HepG2 (cell line): ENCODE measurements around the gene POU6F1. TPM values are rescaled to one million over a fixed set of nuclear protein-coding genes. Genes with fewer than 3 reads are reported as not detected.
A peak's percentile ranks its signal among the peaks of the same experiment; 100 is the strongest.

Experiments used
- ATAC-seq: fragments of 200-7000 bp; cut with Tn5 transposase; 3 replicates; pipeline ENCODE4 v1.9.1; 2020; ENCODE audit warnings: mild to moderate bottlenecking, moderate library complexity
- BruUV-seq: library from RNA; stranded (reverse); fragments of 400-500 nt; replicated peaks from 2 replicates; lab custom pipeline; 2021; lab: Mats Ljungman, UMichigan
- CTCF ChIA-PET: fragments of 300-600 bp; formaldehyde crosslinking; extraction: SDS; loops from one replicate; lab custom pipeline; 2021; ENCODE audit warnings: low total read pairs, inconsistent platforms, low intra/inter-chr PET ratio; lab: Yijun Ruan, JAX
- POLR2A ChIA-PET: fragments of 350-600 bp; sonication (Branson Sonifier 250); formaldehyde crosslinking; loops from one replicate; lab custom pipeline; 2020; ENCODE audit warnings: antibody characterized with exemption, inconsistent platforms; lab: Yijun Ruan, JAX
- DNase-seq: peaks from one replicate; pipeline ENCODE4 v3.0.0-alpha.2; 2015; ENCODE audit warnings: low spot score
- FAIRE-seq: peaks from 3 replicates; lab custom pipeline; 2011; peaks lifted over from hg19 to GRCh38; lab: Jason Lieb, UNC
- H2AFZ ChIP-seq: one replicate; pipeline ENCODE4 v1.6.1; 2011; ENCODE audit warnings: low read length, inconsistent platforms
- H3K27ac ChIP-seq: fragments of 300-600 bp; 3 replicates; pipeline ENCODE4 v1.8.0; 2011; ENCODE audit warnings: mixed run types, mild to moderate bottlenecking, mixed read lengths, low read length, inconsistent platforms; ENCODE audit not compliant: insufficient read depth; ENCODE audit errors: extremely low read length
- H3K27me3 ChIP-seq, 2 experiments: fragments of 200-600 bp in 1 of 2; 2 replicates in 1 of 2; 3 replicates in 1 of 2; pipeline versions ENCODE4 v1.6.0 to v1.8.0; 2011; ENCODE audit warnings: low read length in 2 of 2, mild to moderate bottlenecking in 2 of 2, moderate library complexity in 2 of 2, inconsistent platforms in 1 of 2; ENCODE audit not compliant: insufficient read depth in 2 of 2, control insufficient read depth in 1 of 2
- H3K36me3 ChIP-seq, 2 experiments: fragments of 200-600 bp in 1 of 2; replicated peaks in 1 of 2; 2 replicates in 1 of 2; 3 replicates in 1 of 2; pipeline versions ENCODE4 v1.5.1 to v1.8.0; 2011; ENCODE audit warnings: low read length in 2 of 2, inconsistent platforms in 1 of 2; ENCODE audit not compliant: insufficient read depth in 2 of 2, control insufficient read depth in 1 of 2
- H3K4me1 ChIP-seq: 2 replicates; pipeline ENCODE4 v1.5.1; 2012; ENCODE audit warnings: low read length, inconsistent platforms; ENCODE audit not compliant: insufficient read depth
- H3K4me2 ChIP-seq: 2 replicates; pipeline ENCODE4 v1.6.0; 2011; ENCODE audit warnings: low read depth, low read length, inconsistent platforms
- H3K4me3 ChIP-seq, 3 experiments: fragments of 200-600 bp in 1 of 3; sonication (generic), shearing (Covaris generic) in 1 of 3; replicated peaks in 1 of 3; 2 replicates each; pipeline ENCODE4 v1.5.1; 2011 to 2016; ENCODE audit warnings: low read length in 3 of 3, inconsistent platforms in 2 of 3, low read depth in 2 of 3, mild to moderate bottlenecking in 2 of 3, control low read depth in 1 of 3, mixed read lengths in 1 of 3; ENCODE audit not compliant: insufficient read depth in 1 of 3
- H3K79me2 ChIP-seq: one replicate; pipeline ENCODE4 v1.6.1; 2011; ENCODE audit warnings: low read length, inconsistent platforms; ENCODE audit not compliant: insufficient read depth
- H3K9ac ChIP-seq: 2 replicates; pipeline ENCODE4 v1.6.0; 2011; ENCODE audit warnings: mild to moderate bottlenecking, low read depth, low read length, inconsistent platforms; ENCODE audit not compliant: insufficient read depth
- H3K9me3 ChIP-seq: 2 replicates; pipeline ENCODE4 v1.5.1; 2012; ENCODE audit warnings: mild to moderate bottlenecking, low read length
- H4K20me1 ChIP-seq: 2 replicates; pipeline ENCODE4 v1.6.0; 2011; ENCODE audit warnings: inconsistent platforms, mild to moderate bottlenecking, low read length, moderate library complexity; ENCODE audit not compliant: insufficient read depth
- FOSL2 ChIP-seq: sonication (generic); formaldehyde crosslinking; IDR thresholded peaks from 2 replicates; pipeline ENCODE4 v1.4.0; 2020; ENCODE audit warnings: missing genetic modification reagents
- HIVEP1 ChIP-seq: sonication (generic); formaldehyde crosslinking; IDR thresholded peaks from 2 replicates; pipeline ENCODE4 v1.4.0; 2020; ENCODE audit warnings: mild to moderate bottlenecking, missing genetic modification reagents
- HMGXB4 ChIP-seq, 2 experiments: sonication (generic) in 1 of 2; formaldehyde crosslinking in 1 of 2; IDR thresholded peaks; 2 replicates each; pipeline versions ENCODE4 v1.4.0 to v1.6.1; 2018 to 2020; ENCODE audit warnings: missing genetic modification reagents in 2 of 2, borderline replicate concordance in 1 of 2, low read depth in 1 of 2, mild to moderate bottlenecking in 1 of 2, missing biosample characterization in 1 of 2
- HNF4A ChIP-seq: sonication (generic); formaldehyde crosslinking; IDR thresholded peaks from 2 replicates; pipeline ENCODE4 v1.4.0; 2020; ENCODE audit warnings: missing genetic modification reagents
- MYPOP ChIP-seq: sonication (generic); formaldehyde crosslinking; IDR thresholded peaks from 2 replicates; pipeline ENCODE4 v1.8.1; 2023; ENCODE audit warnings: mild to moderate bottlenecking, moderate library complexity, missing genetic modification reagents
- SRF ChIP-seq: IDR thresholded peaks from 2 replicates; pipeline ENCODE4 v1.6.1; 2011; ENCODE audit warnings: mild to moderate bottlenecking, low read depth, low read length, moderate library complexity
- ZFAT ChIP-seq: sonication (generic); formaldehyde crosslinking; conservative IDR thresholded peaks from 2 replicates; pipeline ENCODE4 v1.8.1; 2023; ENCODE audit warnings: missing genetic modification reagents, inconsistent platforms
- ZNF343 ChIP-seq: sonication (generic); formaldehyde crosslinking; IDR thresholded peaks from 2 replicates; pipeline ENCODE4 v1.4.0; 2020; ENCODE audit warnings: mild to moderate bottlenecking, missing genetic modification reagents
- ZNF878 ChIP-seq: sonication (generic); formaldehyde crosslinking; IDR thresholded peaks from 2 replicates; pipeline ENCODE4 v1.8.1; 2023; ENCODE audit warnings: mild to moderate bottlenecking, missing genetic modification reagents, moderate library complexity
- WGBS: methylation state at CpG from one replicate; pipeline ENCODE4 v1.1.6; 2017; ENCODE audit warnings: low lambda C conversion rate; 5-methylcytosine and 5-hydroxymethylcytosine counted together
- in situ Hi-C: cut with HindIII; loops from 2 replicates; pipeline ENCODE4 v1.10.0; 2017; ENCODE audit warnings: low pct_unique_long_range_greater_than_20kb; ENCODE audit not compliant: extremely low pct_ligation_motif_present
- intact Hi-C: fragments of 100-400 bp; cut with micrococcal nuclease; formaldehyde crosslinking; loops from one replicate; pipeline ENCODE4 v1.10.0; 2022; ENCODE audit not compliant: unreplicated experiment
- polyA plus RNA-seq, 8 experiments: library from polyadenylated mRNA; depleted of rRNA in 3 of 8; stranded (reverse) in 7 of 8; unstranded in 1 of 8; fragments of >200 nt; fragmentation: Illumina TruSeq in 4 of 8; extraction: Trizol in 4 of 8; gene quantifications; 2 replicates each; pipeline versions ENCODE4 v1.2.1 to v1.2.3, GENCODE V29; 2011 to 2016; ENCODE audit warnings: low read depth in 4 of 8, missing spikeins in 1 of 8, mixed read lengths in 1 of 8; ENCODE audit not compliant: insufficient read depth in 1 of 8
- total RNA-seq, 5 experiments: library from RNA; depleted of rRNA; stranded (reverse); fragments of >200 nt; fragmentation: Illumina TruSeq; extraction: Trizol; gene quantifications; 2 replicates each; pipeline ENCODE4 v1.2.3, GENCODE V29; 2016; ENCODE audit warnings: low read depth in 1 of 5

The POU6F1 gene
- total and polyA plus RNA-seq, 2 of the 13 experiments (the other 11 are each of a cell fraction or from before 2014, with no cell fraction given), result 0.48 to 0.51 TPM

GRCh38 chr12:51200806-51201205, 17.1 kb downstream of the POU6F1 start:
- no peak overlapping the region for H3K4me3 ChIP-seq
- no peak overlapping the region for H3K9ac ChIP-seq
- no peaks in the 10 kb centered on the region for H3K9me3 ChIP-seq
- H3K4me1 ChIP-seq, result peaks cover 47% of the 10 kb centered on the region
- FAIRE-seq (no peak), ATAC-seq (no peak), DNase-seq (no peak)
- peaks cover 0 to 4% of the 10 kb centered on the region in 2 experiments; a peak in 1 of 5 replicates for H3K27me3 ChIP-seq
- POLR2A ChIA-PET, result no interaction called here
- no peak overlapping the region for H3K27ac ChIP-seq
- intact Hi-C loops, result no loop called here
- H4K20me1 ChIP-seq, result no peaks in the 10 kb centered on the region
- no peak overlapping the region for H2AFZ ChIP-seq
- no TSS peak for BruUV-seq
- CTCF ChIA-PET, result no interaction called here
- in situ Hi-C loops, result no loop called here
- 59% methylated on average over 9 of the region's 9 CpGs for WGBS
- no peaks in the 10 kb centered on the region for H3K36me3 ChIP-seq
- no peak overlapping the region for H3K4me2 ChIP-seq
- no peaks in the 10 kb centered on the region for H3K79me2 ChIP-seq
- 0 out of 2 replicates have a peak, but pooled peaks have one; percentile 9 for TF ChIP-seq FOSL2 (CRISPR knock-in tag)
- TF ChIP-seq ZNF878, result no peak

DNA sequence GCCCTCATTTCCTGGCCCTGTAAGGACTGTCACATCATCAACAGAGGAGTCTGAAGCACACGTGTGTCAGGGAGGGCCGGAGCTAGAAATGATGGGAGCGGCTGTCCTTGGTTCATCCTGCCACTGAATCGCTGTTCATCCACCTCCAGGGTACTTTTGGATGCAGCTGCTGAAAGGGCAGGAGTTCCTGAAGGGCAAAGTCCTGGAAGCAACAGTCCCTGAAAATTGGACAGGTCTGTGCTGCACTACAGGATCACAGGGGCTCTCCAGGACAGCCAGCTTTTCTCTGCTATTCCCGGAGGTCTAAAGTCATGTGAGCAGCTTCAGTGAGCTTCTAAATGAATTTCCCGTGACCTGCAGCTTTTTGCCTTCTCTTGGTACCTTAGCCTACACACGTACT, 17.7 kb downstream of the POU6F1 start:
- H3K36me3 ChIP-seq, result no peaks in the 10 kb centered on the region
- POLR2A ChIA-PET, result interaction anchor here (0.8 to 1.7 kb wide), 2 partner anchors 18 to 28 kb away, joined by 4 to 5 read pairs; partner anchors contain the start of gene POU6F1
- no TSS peak for BruUV-seq
- ATAC-seq, result 0 out of 3 replicates have a peak, but pooled peaks have one; percentile 3
- in situ Hi-C loops, result no loop called here
- no peaks in the 10 kb centered on the region for H3K79me2 ChIP-seq
- H3K9me3 ChIP-seq, result no peaks in the 10 kb centered on the region
- H3K27me3 ChIP-seq, result peaks cover 0 to 4% of the 10 kb centered on the region in 2 experiments; a peak in 1 of 5 replicates
- peaks cover 47% of the 10 kb centered on the region for H3K4me1 ChIP-seq
- no peak for DNase-seq
- FAIRE-seq, result no peak
- WGBS, result 0% methylated on average over 3 of the region's 7 CpGs
- no peak overlapping the region for H3K4me3 ChIP-seq
- TF ChIP-seq ZNF343 (CRISPR knock-in tag) (no peak), ZFAT (no peak), HIVEP1 (CRISPR knock-in tag) (no peak), HNF4A (peak; percentile 39; the same call in 1 of the 2 replicates), MYPOP (CRISPR knock-in tag) (no peak), SRF (no peak), HMGXB4 (CRISPR knock-in tag; IDR thresholded peaks at IDR 0.05; ENCODE audit: borderline replicate concordance in 1 of 2, low read depth in 1 of 2) (no peak)
- TF ChIP-seq, all 625 proteins: peak for 1
- H3K27ac ChIP-seq, result no peak overlapping the region
- CTCF ChIA-PET, result no interaction called here
- H2AFZ ChIP-seq, result no peak overlapping the region
- H4K20me1 ChIP-seq, result no peaks in the 10 kb centered on the region
- intact Hi-C loops, result no loop called here
- H3K4me2 ChIP-seq, result peak overlapping the region; percentile 77
- H3K9ac ChIP-seq, result no peak overlapping the region
